MCF 10A (cell line): ENCODE data around the gene MUSTN1. TPM values are rescaled to one million over a fixed set of nuclear protein-coding genes. Genes with fewer than 3 reads are reported as not detected.

Source experiments
- BruUV-seq: library from RNA; stranded (reverse); fragments of 400-500 nt; replicated peaks from 2 replicates; lab custom pipeline; 2021; lab: Mats Ljungman, UMichigan
- CTCF ChIA-PET: fragments of 300-600 bp; sonication (Branson Sonifier 250); formaldehyde crosslinking; extraction: SDS; loops from one replicate; lab custom pipeline; 2021; ENCODE audit warnings: antibody characterized with exemption, inconsistent platforms; lab: Yijun Ruan, JAX
- POLR2A ChIA-PET: fragments of 300-600, 350-650 bp; sonication (Branson Sonifier 250); formaldehyde crosslinking; extraction: SDS; loops from one replicate; lab custom pipeline; 2020; ENCODE audit warnings: antibody characterized with exemption, inconsistent platforms; lab: Yijun Ruan, JAX
- DNase-seq: peaks from one replicate; pipeline ENCODE4 v3.0.0-alpha.2; 2018; ENCODE audit not compliant: unreplicated experiment
- H3K27ac Mint-ChIP-seq: one replicate; pipeline ENCODE4 v1.8.0; 2022; ENCODE audit warnings: mild to moderate bottlenecking, low read depth, mixed read lengths; ENCODE audit not compliant: unreplicated experiment
- H3K27me3 Mint-ChIP-seq: one replicate; pipeline ENCODE4 v1.8.0; 2022; ENCODE audit warnings: mixed read lengths; ENCODE audit not compliant: insufficient read depth, unreplicated experiment
- H3K36me3 Mint-ChIP-seq: one replicate; pipeline ENCODE4 v1.8.0; 2022; ENCODE audit warnings: mild to moderate bottlenecking, moderate library complexity, mixed read lengths; ENCODE audit not compliant: insufficient read depth, unreplicated experiment
- H3K4me1 Mint-ChIP-seq: one replicate; pipeline ENCODE4 v1.8.0; 2022; ENCODE audit warnings: mixed read lengths; ENCODE audit not compliant: insufficient read depth, unreplicated experiment
- H3K4me3 Mint-ChIP-seq: one replicate; pipeline ENCODE4 v1.8.0; 2022; ENCODE audit warnings: mild to moderate bottlenecking, moderate library complexity, mixed read lengths; ENCODE audit not compliant: unreplicated experiment
- H3K9me3 Mint-ChIP-seq: one replicate; pipeline ENCODE4 v1.8.0; 2022; ENCODE audit warnings: mixed read lengths; ENCODE audit not compliant: unreplicated experiment
- CTCF ChIP-seq: fragments of 200-600 bp; IDR thresholded peaks from one replicate; pipeline ENCODE4 v1.8.0; 2022; ENCODE audit warnings: antibody characterized with exemption, mild to moderate bottlenecking; ENCODE audit not compliant: unreplicated experiment
- intact Hi-C: fragments of 100-400 bp; cut with micrococcal nuclease; formaldehyde crosslinking; loops from 2 replicates; pipeline ENCODE4 v1.14.1; 2022
- total RNA-seq: library from RNA; stranded (reverse); gene quantifications from 2 replicates; pipeline ENCODE4 v1.2.3, GENCODE V29; 2022

MUSTN1 gene
- total RNA-seq, 1 experiment from 2014 or later, result not detected

- H3K36me3 Mint-ChIP-seq, result no peaks in the 10 kb centered on the region
- no peak for DNase-seq
- no peak overlapping the region for H3K27ac Mint-ChIP-seq
- no peaks in the 10 kb centered on the region for H3K9me3 Mint-ChIP-seq
- H3K4me3 Mint-ChIP-seq, result no peak overlapping the region
- intact Hi-C loops, result no loop called here
- BruUV-seq, result no TSS peak
- ChIA-PET CTCF (no interaction called here), POLR2A (interaction anchor here (0.7 kb wide), 1 partner anchor 87 kb away, joined by 3 read pairs; the partner anchor contains the start of gene NEK4)
- TF ChIP-seq CTCF, result no peak
- no peaks in the 10 kb centered on the region for H3K27me3 Mint-ChIP-seq
- H3K4me1 Mint-ChIP-seq, result no peaks in the 10 kb centered on the region
Observed at GRCh38 chr3:52857133-52857532, 22.3 kb upstream of the MUSTN1 start.

- Mint-ChIP-seq H3K27me3 (no peaks in the 10 kb centered on the region), H3K27ac (no peak overlapping the region), H3K4me3 (no peak overlapping the region), H3K4me1 (no peaks in the 10 kb centered on the region), H3K9me3 (no peaks in the 10 kb centered on the region), H3K36me3 (no peaks in the 10 kb centered on the region)
- POLR2A ChIA-PET, result interaction anchor here (0.7 kb wide), 1 partner anchor 86 kb away, joined by 3 read pairs; the partner anchor contains the start of gene NEK4
- intact Hi-C loops, result no loop called here
- CTCF ChIA-PET, result no interaction called here
- no peak for DNase-seq
- BruUV-seq, result no TSS peak
- no peak for TF ChIP-seq CTCF
Observed at GRCh38 chr3:52856666-52857065, 21.8 kb upstream of the MUSTN1 start.

GRCh38 chr3:52854013-52854412, 19.2 kb upstream of the MUSTN1 start:
- TF ChIP-seq CTCF, result no peak
- no peaks in the 10 kb centered on the region for H3K9me3 Mint-ChIP-seq
- no peak overlapping the region for H3K4me3 Mint-ChIP-seq
- BruUV-seq, result no TSS peak
- ChIA-PET POLR2A (interaction anchor here (0.5 to 0.7 kb wide), 2 partner anchors 37 to 111 kb away, joined by 3 to 4 read pairs; no protein-coding TSS in a partner anchor), CTCF (interaction anchor here (0.7 to 2.5 kb wide), 2 partner anchors 85 to 219 kb away, joined by 3 to 10 read pairs; no protein-coding TSS in a partner anchor)
- H3K27ac Mint-ChIP-seq, result no peak overlapping the region
- DNase-seq, result no peak
- intact Hi-C loops, result no loop called here
- H3K4me1 Mint-ChIP-seq, result no peaks in the 10 kb centered on the region
- no peaks in the 10 kb centered on the region for H3K27me3 Mint-ChIP-seq
- H3K36me3 Mint-ChIP-seq, result peaks cover 7% of the 10 kb centered on the region

- no TSS peak for BruUV-seq
- intact Hi-C loops, result no loop called here
- Mint-ChIP-seq H3K9me3 (no peaks in the 10 kb centered on the region), H3K27me3 (no peaks in the 10 kb centered on the region), H3K4me3 (no peak overlapping the region), H3K4me1 (no peaks in the 10 kb centered on the region), H3K27ac (no peak overlapping the region), H3K36me3 (peaks cover 7% of the 10 kb centered on the region)
- ChIA-PET POLR2A (no interaction called here), CTCF (interaction anchor here (0.5 to 2.5 kb wide), 8 partner anchors 8 to 482 kb away, joined by 3 to 10 read pairs (median 3); no protein-coding TSS in a partner anchor)
- TF ChIP-seq CTCF, result no peak
- DNase-seq, result no peak
Observed at GRCh38 chr3:52852419-52852818, 17.6 kb upstream of the MUSTN1 start.
